ENCODE results near the gene UBL4B.

The UBL4B gene

GRCh38 chr1:110086961-110087360 lies 25.3 kb upstream of the UBL4B start:
- DNase-seq = no peak

- DNase-seq = peak; percentile 7 to 29
These were observed 24.2 kb upstream of the UBL4B start for GRCh38 chr1:110087812-110088738.

GRCh38 chr1:110088739-110089316 lies 23.4 kb upstream of the UBL4B start:
- DNase-seq = no peak

- no peak for DNase-seq
These were observed 22.5 kb upstream of the UBL4B start for GRCh38 chr1:110089561-110090275.

GRCh38 chr1:110091381-110091780 lies 20.9 kb upstream of the UBL4B start:
- DNase-seq = no peak

GRCh38 chr1:110091791-110092190 lies 20.5 kb upstream of the UBL4B start:
- DNase-seq = no peak

GRCh38 chr1:110092991-110093390 lies 19.3 kb upstream of the UBL4B start:
- no peak for DNase-seq

GRCh38 chr1:110094931-110095654 lies 17.1 kb upstream of the UBL4B start:
- no peak for DNase-seq

- no peak for DNase-seq
These were observed 14.6 kb upstream of the UBL4B start for GRCh38 chr1:110097507-110098221.

- DNase-seq = no peak
These were observed 13.8 kb upstream of the UBL4B start for GRCh38 chr1:110098222-110099026.

GRCh38 chr1:110100335-110100734 lies 11.9 kb upstream of the UBL4B start:
- no peak for DNase-seq

- no peak for DNase-seq
These were observed 10.2 kb upstream of the UBL4B start for GRCh38 chr1:110102081-110102480.

GRCh38 chr1:110106013-110106941 lies 6.0 kb upstream of the UBL4B start:
- DNase-seq = peak; percentile 14 to 34

GRCh38 chr1:110107867-110108469 lies 4.3 kb upstream of the UBL4B start:
- no peak for DNase-seq

- DNase-seq = no peak
These were observed 1.2 kb upstream of the UBL4B start for GRCh38 chr1:110111081-110111480.

- DNase-seq = no peak
These were observed 413 bp downstream of the UBL4B start for GRCh38 chr1:110112656-110113055.

GRCh38 chr1:110113551-110113950 lies 1.3 kb downstream of the UBL4B start:
- DNase-seq = no peak

GRCh38 chr1:110114173-110114572 lies 1.9 kb downstream of the UBL4B start:
- DNase-seq = no peak

GRCh38 chr1:110114784-110115183 lies 2.5 kb downstream of the UBL4B start:
- DNase-seq = no peak
